Progenitor cell of endocrine pancreas (in vitro differentiated cells): ENCODE results near the gene ARL3. TPM values are rescaled to one million over a fixed set of nuclear protein-coding genes. Genes with fewer than 3 reads are reported as not detected.
"Not testable (repeated sequence)": the region's sequence is repeated elsewhere in the genome, so short reads cannot be mapped to it uniquely, and the experiment has no call there.

ENCODE experiments used
- DNase-seq: peaks from one replicate; pipeline ENCODE4 v3.0.0; 2021; ENCODE audit warnings: low spot score; ENCODE audit not compliant: unreplicated experiment
- H3K27ac Mint-ChIP-seq: 2 replicates; pipeline ENCODE4 v1.8.0; 2021; ENCODE audit warnings: mild to moderate bottlenecking, moderate library complexity, mixed read lengths
- H3K27me3 Mint-ChIP-seq: 2 replicates; pipeline ENCODE4 v1.8.0; 2021; ENCODE audit warnings: mixed read lengths
- H3K36me3 Mint-ChIP-seq: 2 replicates; pipeline ENCODE4 v1.8.0; 2022; ENCODE audit warnings: mixed read lengths; ENCODE audit not compliant: insufficient read depth
- H3K4me1 Mint-ChIP-seq: 2 replicates; pipeline ENCODE4 v1.8.0; 2021; ENCODE audit warnings: low read depth, mixed read lengths
- H3K4me3 Mint-ChIP-seq: 2 replicates; pipeline ENCODE4 v1.8.0; 2021; ENCODE audit warnings: low read depth, mild to moderate bottlenecking, moderate library complexity, mixed read lengths
- H3K9me3 Mint-ChIP-seq: 2 replicates; pipeline ENCODE4 v1.8.0; 2021; ENCODE audit warnings: low read depth, mixed read lengths
- total RNA-seq: library from RNA; stranded (reverse); gene quantifications from 2 replicates; pipeline ENCODE4 v1.2.1, GENCODE V29; 2021
- TF ChIP-seq, protein P1 (sequence below): fragments of 200-600 bp; sonication (generic); IDR thresholded peaks from one replicate; pipeline ENCODE4 v1.5.0; 2021; ENCODE audit warnings: antibody characterized with exemption, mild to moderate bottlenecking; ENCODE audit not compliant: unreplicated experiment

Gene ARL3
- total RNA-seq, 1 donor from 2014 or later, result 25.0 TPM

DNA sequence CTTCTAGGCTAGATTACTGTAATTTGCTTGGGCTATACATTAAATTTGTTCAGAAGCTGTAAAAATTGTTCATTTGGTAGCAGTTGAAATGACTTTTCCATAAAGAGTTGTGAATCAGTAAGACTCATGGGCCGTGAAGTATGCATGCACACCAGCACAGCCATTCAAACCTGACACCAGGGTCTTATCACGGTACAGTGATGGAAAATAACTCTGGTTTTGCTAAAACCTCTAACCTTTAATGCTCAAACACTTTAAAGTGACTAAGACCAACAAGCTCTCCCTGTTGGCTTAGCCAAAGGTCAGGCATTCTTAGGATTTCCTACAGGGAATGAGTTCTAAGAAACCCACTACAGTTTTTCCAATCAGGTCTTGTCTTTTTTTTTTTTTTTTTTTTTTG is 11.5 kb downstream of the ARL3 start:
- DNase-seq, result no peak
- TF ChIP-seq, protein P1, sequence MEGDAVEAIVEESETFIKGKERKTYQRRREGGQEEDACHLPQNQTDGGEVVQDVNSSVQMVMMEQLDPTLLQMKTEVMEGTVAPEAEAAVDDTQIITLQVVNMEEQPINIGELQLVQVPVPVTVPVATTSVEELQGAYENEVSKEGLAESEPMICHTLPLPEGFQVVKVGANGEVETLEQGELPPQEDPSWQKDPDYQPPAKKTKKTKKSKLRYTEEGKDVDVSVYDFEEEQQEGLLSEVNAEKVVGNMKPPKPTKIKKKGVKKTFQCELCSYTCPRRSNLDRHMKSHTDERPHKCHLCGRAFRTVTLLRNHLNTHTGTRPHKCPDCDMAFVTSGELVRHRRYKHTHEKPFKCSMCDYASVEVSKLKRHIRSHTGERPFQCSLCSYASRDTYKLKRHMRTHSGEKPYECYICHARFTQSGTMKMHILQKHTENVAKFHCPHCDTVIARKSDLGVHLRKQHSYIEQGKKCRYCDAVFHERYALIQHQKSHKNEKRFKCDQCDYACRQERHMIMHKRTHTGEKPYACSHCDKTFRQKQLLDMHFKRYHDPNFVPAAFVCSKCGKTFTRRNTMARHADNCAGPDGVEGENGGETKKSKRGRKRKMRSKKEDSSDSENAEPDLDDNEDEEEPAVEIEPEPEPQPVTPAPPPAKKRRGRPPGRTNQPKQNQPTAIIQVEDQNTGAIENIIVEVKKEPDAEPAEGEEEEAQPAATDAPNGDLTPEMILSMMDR, result no peak
- no peak overlapping the region for H3K27ac Mint-ChIP-seq
- H3K4me3 Mint-ChIP-seq, result no peak overlapping the region
- H3K27me3 Mint-ChIP-seq, result no peaks in the 10 kb centered on the region
- peaks cover 5% of the 10 kb centered on the region for H3K4me1 Mint-ChIP-seq
- H3K36me3 Mint-ChIP-seq, result peaks cover 15% of the 10 kb centered on the region
- H3K9me3 Mint-ChIP-seq, result no peaks in the 10 kb centered on the region

DNA sequence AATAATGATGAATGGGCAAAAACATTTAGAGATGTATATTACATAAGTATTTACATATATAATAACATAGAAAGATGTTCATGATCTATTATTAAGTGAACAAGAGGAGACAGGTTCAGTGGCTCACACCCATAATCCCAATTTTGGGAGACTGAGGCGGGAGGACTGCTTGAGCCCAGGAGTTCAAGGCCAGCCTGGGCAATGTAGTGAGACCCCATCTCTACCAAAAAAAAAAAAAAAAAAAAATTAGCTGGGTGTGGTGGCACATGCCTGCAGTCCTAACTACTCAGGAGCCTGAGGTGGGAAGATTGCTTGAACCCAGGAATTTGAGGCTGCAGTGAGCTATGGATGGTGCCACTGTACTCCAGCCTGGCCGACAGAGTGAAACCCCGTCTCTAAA is 12.4 kb downstream of the ARL3 start:
- TF ChIP-seq, protein P1, result no peak
- Mint-ChIP-seq H3K4me3 (no peak overlapping the region), H3K36me3 (peaks cover 21% of the 10 kb centered on the region), H3K4me1 (no peaks in the 10 kb centered on the region), H3K9me3 (no peaks in the 10 kb centered on the region), H3K27ac (no peak overlapping the region), H3K27me3 (no peaks in the 10 kb centered on the region)
- no peak for DNase-seq

DNA sequence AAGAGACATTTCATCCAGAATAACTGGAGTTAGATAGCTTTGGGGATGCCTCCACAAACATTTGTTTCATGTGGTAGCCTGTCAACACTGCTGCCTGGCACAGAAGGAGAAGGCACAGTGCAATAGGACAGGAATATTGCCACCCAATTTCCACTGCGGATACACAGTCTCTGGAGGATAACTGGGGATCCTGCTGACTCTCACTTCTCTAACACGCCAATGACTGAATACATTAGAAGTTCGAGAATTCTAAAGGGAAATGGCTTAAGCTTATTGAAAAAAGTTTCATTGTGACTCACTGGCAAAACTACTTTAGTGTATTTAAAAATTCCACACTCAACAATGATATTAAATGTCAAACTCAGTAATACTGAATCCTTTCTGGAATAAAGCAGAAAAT is 12.9 kb downstream of the ARL3 start:
- no peak overlapping the region for H3K4me3 Mint-ChIP-seq
- H3K9me3 Mint-ChIP-seq, result no peaks in the 10 kb centered on the region
- H3K36me3 Mint-ChIP-seq, result peaks cover 25% of the 10 kb centered on the region
- H3K27ac Mint-ChIP-seq, result no peak overlapping the region
- no peaks in the 10 kb centered on the region for H3K4me1 Mint-ChIP-seq
- H3K27me3 Mint-ChIP-seq, result no peaks in the 10 kb centered on the region
- TF ChIP-seq, protein P1, result no peak
- no peak for DNase-seq

DNA sequence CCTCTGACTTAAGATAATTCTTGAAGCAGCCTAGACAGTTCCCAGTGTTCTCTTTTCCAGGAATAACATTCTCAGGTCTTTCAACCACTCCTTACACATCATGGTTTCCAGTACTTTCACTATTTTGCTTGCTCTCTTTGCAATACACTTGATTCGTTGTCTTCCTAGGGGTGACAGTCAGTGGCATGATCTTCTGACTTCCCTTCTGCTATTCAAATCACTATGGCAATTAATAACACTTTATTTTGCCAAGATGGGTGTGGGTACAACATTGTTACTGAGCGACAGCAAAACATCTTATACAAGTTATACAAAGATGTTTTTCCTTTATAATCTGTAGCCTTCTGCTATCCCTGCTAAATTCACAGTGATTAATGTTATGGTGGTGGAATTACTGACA is 15.3 kb downstream of the ARL3 start:
- Mint-ChIP-seq H3K36me3 (peaks cover 28% of the 10 kb centered on the region), H3K4me1 (no peaks in the 10 kb centered on the region), H3K9me3 (no peaks in the 10 kb centered on the region), H3K27me3 (no peaks in the 10 kb centered on the region), H3K27ac (no peak overlapping the region), H3K4me3 (no peak overlapping the region)
- DNase-seq, result no peak
- TF ChIP-seq, protein P1, result no peak

DNA sequence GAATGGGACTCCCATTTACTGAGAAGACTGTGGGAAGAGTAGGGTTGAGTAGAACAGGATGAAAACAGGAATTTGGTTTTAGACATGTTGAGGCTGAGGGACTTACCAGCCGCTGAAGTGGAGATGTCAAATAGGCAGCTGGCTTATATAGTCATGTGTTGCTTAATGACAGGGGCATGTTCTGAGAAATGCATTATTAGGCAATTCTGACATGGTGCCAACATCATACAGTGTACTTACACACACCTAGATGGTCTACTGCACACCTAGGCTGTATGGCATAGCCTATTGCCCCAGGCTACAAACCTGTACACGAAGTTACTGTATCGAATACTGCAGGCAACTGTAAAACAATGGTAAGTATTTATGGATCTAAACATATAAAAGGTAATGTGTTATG is 17.5 kb downstream of the ARL3 start:
- Mint-ChIP-seq H3K27me3 (no peaks in the 10 kb centered on the region), H3K27ac (peak overlapping the region; percentile 50), H3K4me3 (no peak overlapping the region), H3K9me3 (no peaks in the 10 kb centered on the region), H3K36me3 (peaks cover 28% of the 10 kb centered on the region), H3K4me1 (no peaks in the 10 kb centered on the region)
- DNase-seq, result no peak
- TF ChIP-seq, protein P1, result no peak

DNA sequence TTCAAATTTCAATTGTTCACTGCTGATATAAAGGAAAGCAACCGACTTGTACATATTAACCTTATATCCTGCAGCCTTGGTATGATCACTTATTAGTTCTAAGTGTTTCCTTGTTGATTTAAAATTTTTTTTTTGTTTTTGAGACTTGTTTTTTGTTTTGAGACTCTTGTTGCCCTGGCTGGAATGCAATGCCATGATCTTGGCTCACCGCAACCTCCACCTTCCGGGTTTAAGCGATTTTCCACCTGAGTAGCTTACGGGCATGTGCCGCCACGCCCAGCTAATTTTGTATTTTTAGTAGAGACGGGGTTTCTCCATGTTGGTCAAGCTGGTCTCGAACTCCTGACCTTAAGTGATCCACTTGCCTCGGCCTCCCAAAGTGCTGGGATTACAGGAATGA is 18.8 kb downstream of the ARL3 start:
- H3K9me3 Mint-ChIP-seq, DNase-seq, H3K4me3 Mint-ChIP-seq, H3K27me3 Mint-ChIP-seq, H3K4me1 Mint-ChIP-seq, H3K27ac Mint-ChIP-seq: not testable (repeated sequence)
- H3K36me3 Mint-ChIP-seq, result peaks cover 28% of the 10 kb centered on the region
